Suprapubic skin (tissue), 4 donors: ENCODE data around the gene KRTAP19-3. TPM values are rescaled to one million over a fixed set of nuclear protein-coding genes. Genes with fewer than 3 reads are reported as not detected.
A peak's percentile ranks its signal among the peaks of the same experiment; 100 is the strongest.

Source experiments
- DNase-seq, 2 donors: peaks; one replicate each; pipeline ENCODE4 v3.0.0-alpha.2; 2019; ENCODE audit warnings: low spot score in 2 of 2
- H3K27ac ChIP-seq: fragments of 200-600 bp; sonication (generic); one replicate; pipeline ENCODE4 v1.5.1; 2019
- H3K27me3 ChIP-seq: fragments of 200-600 bp; sonication (generic); one replicate; pipeline ENCODE4 v1.5.1; 2019
- H3K36me3 ChIP-seq: fragments of 200-600 bp; sonication (generic); one replicate; pipeline ENCODE4 v1.5.1; 2019
- H3K4me1 ChIP-seq: fragments of 200-600 bp; sonication (generic); one replicate; pipeline ENCODE4 v1.5.1; 2019
- H3K4me3 ChIP-seq: fragments of 200-600 bp; sonication (generic); one replicate; pipeline ENCODE4 v1.5.1; 2019; ENCODE audit warnings: mild to moderate bottlenecking
- H3K9me3 ChIP-seq: fragments of 200-600 bp; sonication (generic); one replicate; pipeline ENCODE4 v1.5.1; 2019
- CTCF ChIP-seq, 2 donors: fragments of 200-600 bp in 1 of 2; fragments of 450-650 bp in 1 of 2; sonication (generic) in 1 of 2; IDR thresholded peaks; one replicate each; pipeline ENCODE4 v1.5.1; 2016 to 2019; ENCODE audit warnings: antibody characterized with exemption in 2 of 2, mild to moderate bottlenecking in 1 of 2, moderate library complexity in 1 of 2
- EP300 ChIP-seq: sonication (generic); formaldehyde crosslinking; IDR thresholded peaks from one replicate; pipeline ENCODE4 v1.6.1; 2017; ENCODE audit warnings: antibody characterized with exemption
- POLR2A ChIP-seq, 2 donors: fragments of 450-650 bp; IDR thresholded peaks; one replicate each; pipeline ENCODE4 v1.6.1; 2017; ENCODE audit warnings: antibody characterized with exemption in 2 of 2, mild to moderate bottlenecking in 2 of 2, moderate library complexity in 2 of 2
- POLR2AphosphoS5 ChIP-seq, 3 donors: sonication (generic); formaldehyde crosslinking; IDR thresholded peaks; one replicate each; pipeline ENCODE4 v1.6.1; 2017; ENCODE audit warnings: antibody characterized with exemption in 3 of 3
- WGBS: methylation state at CpG from one replicate; pipeline ENCODE4 v1.1.5; 2018; 5-methylcytosine and 5-hydroxymethylcytosine counted together
- total RNA-seq, 4 donors: library from RNA; depleted of rRNA; stranded (reverse); fragments of >200 nt; gene quantifications; one replicate each; pipeline ENCODE4 v1.1.0, GENCODE V29; 2016

The KRTAP19-3 gene
- total RNA-seq, 4 donors from 2014 or later: 41.5 TPM; not detected in 3

DNA sequence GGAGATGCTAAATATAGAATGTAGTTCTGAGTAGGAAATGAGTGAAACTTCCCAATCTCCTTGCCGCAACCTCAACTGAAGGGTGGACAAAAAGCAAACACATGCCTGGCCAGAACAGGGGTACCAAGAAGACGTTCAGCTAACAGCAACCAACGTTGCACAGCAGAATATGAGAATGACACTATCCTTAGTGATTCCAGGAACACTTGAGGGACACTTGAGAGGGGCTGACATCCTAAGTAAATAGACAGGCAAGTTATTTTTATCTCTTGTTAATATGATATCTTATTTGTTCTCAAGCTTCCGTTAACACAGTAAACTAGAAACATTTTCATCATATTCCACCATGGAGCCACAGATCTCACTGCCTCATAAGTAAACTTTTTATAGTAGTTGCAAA is 12.6 kb downstream of the KRTAP19-3 start:
- DNase-seq: no peak
- 66% methylated on average over 4 of the region's 4 CpGs for WGBS

DNA sequence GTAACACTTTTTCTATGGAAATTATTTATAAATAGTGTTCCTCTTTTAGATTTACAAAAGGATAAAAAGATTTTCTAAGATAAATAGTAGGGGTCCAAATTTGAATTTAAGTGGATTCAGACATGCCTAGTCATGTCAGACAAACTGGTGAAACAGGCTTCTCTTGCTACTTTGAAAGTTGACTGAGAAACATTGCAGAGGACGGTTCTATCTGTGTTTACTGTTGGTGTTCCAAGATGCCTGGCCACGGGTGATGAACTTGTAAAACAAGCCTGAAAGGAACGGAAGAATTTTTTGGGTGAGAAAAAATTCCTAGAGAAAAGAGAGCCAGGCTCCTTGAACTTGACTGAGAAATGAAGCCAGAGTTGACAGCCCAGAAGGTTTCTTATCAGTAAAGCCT is 13.8 kb downstream of the KRTAP19-3 start:
- TF ChIP-seq EP300 (no peak), POLR2AphosphoS5 (IDR thresholded peaks at IDR 0.05) (no peak), POLR2A (IDR thresholded peaks at IDR 0.05) (no peak), CTCF (IDR thresholded peaks at IDR 0.05) (no peak)
- no peaks in the 10 kb centered on the region for H3K4me1 ChIP-seq
- no peaks in the 10 kb centered on the region for H3K36me3 ChIP-seq
- WGBS: 40% methylated on average over 3 of the region's 3 CpGs
- H3K4me3 ChIP-seq: no peak overlapping the region
- no peaks in the 10 kb centered on the region for H3K9me3 ChIP-seq
- no peak for DNase-seq
- H3K27ac ChIP-seq: no peak overlapping the region
- no peaks in the 10 kb centered on the region for H3K27me3 ChIP-seq

More for the DNA sequence above, 12.6 kb downstream of the KRTAP19-3 start:
- H3K27me3 ChIP-seq: no peaks in the 10 kb centered on the region
- H3K27ac ChIP-seq: no peak overlapping the region
- no peaks in the 10 kb centered on the region for H3K36me3 ChIP-seq
- TF ChIP-seq POLR2AphosphoS5 (IDR thresholded peaks at IDR 0.05): no peak
- no peak for TF ChIP-seq EP300
- no peak for TF ChIP-seq POLR2A (IDR thresholded peaks at IDR 0.05)
- TF ChIP-seq CTCF (IDR thresholded peaks at IDR 0.05): no peak
- H3K4me3 ChIP-seq: no peak overlapping the region
- H3K9me3 ChIP-seq: no peaks in the 10 kb centered on the region
- H3K4me1 ChIP-seq: no peaks in the 10 kb centered on the region

GRCh38 chr21:30468900-30469714 is 22.7 kb downstream of the KRTAP19-3 start:
- Histone ChIP-seq H3K9me3 (no peaks in the 10 kb centered on the region), H3K27me3 (no peaks in the 10 kb centered on the region), H3K36me3 (no peaks in the 10 kb centered on the region), H3K4me3 (no peak overlapping the region), H3K27ac (no peak overlapping the region), H3K4me1 (no peaks in the 10 kb centered on the region)
- WGBS: 56% methylated on average over 6 of the region's 6 CpGs
- TF ChIP-seq CTCF (IDR thresholded peaks at IDR 0.05) (no peak), POLR2A (IDR thresholded peaks at IDR 0.05) (no peak), EP300 (no peak), POLR2AphosphoS5 (IDR thresholded peaks at IDR 0.05) (no peak)
- no peak for DNase-seq

DNA sequence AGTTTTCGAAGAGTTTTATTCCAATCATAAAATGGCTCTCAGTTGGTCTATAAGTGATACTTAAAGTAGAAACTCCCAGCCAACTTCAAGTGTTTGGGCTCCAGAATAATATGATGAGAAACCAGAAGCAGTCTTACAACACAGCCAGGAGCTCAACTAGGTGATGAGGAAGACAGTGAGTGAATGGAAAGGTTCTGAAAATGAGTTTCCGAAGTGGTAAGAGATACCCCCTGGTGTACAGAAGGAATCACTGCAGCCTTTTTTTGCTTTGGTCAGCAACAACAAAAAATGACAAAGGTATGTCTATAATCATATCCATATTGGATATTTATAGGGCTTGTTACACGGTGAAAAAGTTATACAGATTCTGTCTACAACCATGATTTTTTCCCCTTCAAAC is 28.1 kb downstream of the KRTAP19-3 start:
- WGBS: 67% methylated on average over 3 of the region's 3 CpGs
- TF ChIP-seq POLR2A (IDR thresholded peaks at IDR 0.05) (no peak), CTCF (IDR thresholded peaks at IDR 0.05) (peak in 1 of 2 donors; percentile 48)
- no peaks in the 10 kb centered on the region for H3K9me3 ChIP-seq
- DNase-seq: no peak
- no peaks in the 10 kb centered on the region for H3K36me3 ChIP-seq
- no peaks in the 10 kb centered on the region for H3K27me3 ChIP-seq
- no peaks in the 10 kb centered on the region for H3K4me1 ChIP-seq
- no peak overlapping the region for H3K4me3 ChIP-seq
- no peak overlapping the region for H3K27ac ChIP-seq

GRCh38 chr21:30448514-30448913 is 43.3 kb downstream of the KRTAP19-3 start:
- DNase-seq: no peak
- Histone ChIP-seq H3K27me3 (no peaks in the 10 kb centered on the region), H3K36me3 (no peaks in the 10 kb centered on the region), H3K9me3 (no peaks in the 10 kb centered on the region), H3K4me1 (no peaks in the 10 kb centered on the region), H3K4me3 (no peak overlapping the region), H3K27ac (no peak overlapping the region)
- TF ChIP-seq POLR2AphosphoS5 (IDR thresholded peaks at IDR 0.05) (no peak), EP300 (no peak), POLR2A (IDR thresholded peaks at IDR 0.05) (no peak), CTCF (IDR thresholded peaks at IDR 0.05) (no peak)
- 88% methylated on average over 3 of the region's 3 CpGs for WGBS
